HG02623 (cell line): ENCODE measurements around the gene RFK.
A peak's percentile ranks its signal among the peaks of the same experiment; 100 is the strongest.
"Not testable (repeated sequence)": the region's sequence is repeated elsewhere in the genome, so short reads cannot be mapped to it uniquely, and the experiment has no call there.

Source experiments
- ATAC-seq: cut with Tn5 transposase; IDR thresholded peaks from one replicate; pipeline ENCODE4 v1.9.1; 2021; ENCODE audit warnings: moderate library complexity; ENCODE audit not compliant: unreplicated experiment

Gene RFK

DNA sequence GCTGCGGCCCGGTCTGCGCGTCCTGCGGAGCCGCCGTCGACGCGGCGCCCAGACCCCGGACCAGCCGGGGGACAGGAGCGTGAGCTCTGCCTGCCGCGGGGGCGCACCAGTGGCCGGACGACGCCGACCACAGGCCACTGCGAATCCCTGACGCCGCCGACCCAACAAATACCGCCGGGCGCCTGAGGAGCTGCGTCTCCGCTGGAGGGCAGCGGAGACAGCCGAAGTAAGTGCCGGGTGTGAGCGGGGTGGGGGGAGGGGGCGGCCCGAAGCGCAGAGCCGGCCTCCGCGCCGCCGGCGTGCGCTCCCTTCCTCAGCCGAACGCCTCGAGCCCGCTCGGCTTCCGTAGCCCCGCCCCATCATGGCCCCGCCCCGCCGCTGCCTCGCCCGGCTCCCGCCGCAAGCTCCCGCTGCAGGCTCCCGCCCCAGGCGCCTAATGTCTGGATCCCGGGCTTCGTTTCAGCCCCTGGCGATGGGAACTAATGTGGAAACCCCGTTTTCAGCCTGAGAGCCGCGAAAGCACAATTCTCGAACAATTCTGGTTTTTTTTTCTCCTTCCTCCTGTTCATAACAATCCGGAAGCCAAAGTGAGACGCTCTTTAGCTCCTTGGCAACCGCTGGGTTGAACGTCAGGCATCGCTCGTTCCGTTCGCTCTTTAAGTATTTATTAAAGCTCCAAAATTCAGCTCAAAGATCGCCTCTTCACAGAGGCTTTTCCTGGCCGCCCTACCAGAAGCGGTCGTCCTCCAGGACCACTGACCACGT, at the start of gene RFK:
Gene RFK, minus strand, starts transcription at position 232 of the 765 bp plus-strand sequence. CDS start 255 bp downstream, outside the sequence.
- peak; percentile 62 for ATAC-seq

DNA sequence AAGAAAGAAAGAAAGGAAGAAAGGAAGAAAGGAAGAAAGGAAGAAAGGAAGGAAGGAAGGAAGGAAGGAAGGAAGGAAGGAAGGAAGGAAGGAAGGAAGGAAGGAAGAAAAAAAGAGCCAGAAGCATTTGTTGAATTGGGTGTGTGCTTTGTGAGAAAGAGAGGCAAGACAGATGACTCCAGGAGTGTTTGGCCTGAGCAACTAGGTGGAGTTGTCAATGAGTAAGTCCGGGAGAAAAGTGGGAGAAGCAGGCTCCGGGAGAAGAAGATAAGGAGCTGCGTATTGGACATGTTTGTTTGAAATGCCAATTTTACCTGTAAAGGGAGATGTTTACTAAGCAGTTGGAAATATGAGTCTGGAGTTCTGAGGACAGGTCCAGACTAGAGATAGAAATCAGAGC, 49.7 kb upstream of the RFK start:
- ATAC-seq: no peak

DNA sequence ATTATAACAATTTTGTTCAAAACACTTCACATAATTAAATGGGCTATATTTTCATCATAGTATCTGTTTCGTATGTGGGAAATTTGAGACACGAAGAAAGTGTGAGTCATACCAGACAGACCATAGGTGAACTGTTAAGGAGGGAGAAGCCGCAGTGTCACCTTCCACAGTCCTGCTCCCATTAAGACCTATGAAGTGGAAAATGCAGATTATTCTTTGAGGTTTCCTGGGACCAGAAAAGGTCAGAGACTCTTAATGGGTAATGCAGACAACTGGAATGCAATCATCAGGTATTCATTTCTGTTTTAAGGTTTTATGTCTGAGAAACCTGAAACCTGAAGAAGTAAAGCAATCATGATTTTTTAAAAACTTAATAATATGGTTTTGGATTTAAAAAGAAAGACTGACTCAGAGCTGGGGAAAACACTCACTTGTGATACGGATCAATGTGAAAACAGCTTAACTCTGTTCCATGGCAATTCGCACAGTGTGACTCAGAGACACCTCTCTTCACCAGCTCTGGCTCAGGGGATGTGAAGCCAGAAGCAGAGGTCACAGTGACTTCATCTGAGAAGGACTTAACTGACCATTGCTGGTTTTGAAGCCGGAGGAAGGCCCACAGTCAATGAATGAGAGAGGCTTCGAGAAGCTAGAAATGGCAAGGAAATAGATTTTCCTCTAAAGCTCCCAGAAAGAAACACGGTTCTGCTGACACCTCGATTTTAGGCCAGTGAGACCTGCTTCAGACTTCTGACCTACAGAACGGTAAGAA, 47.5 kb upstream of the RFK start:
- peak; percentile 46 for ATAC-seq

DNA sequence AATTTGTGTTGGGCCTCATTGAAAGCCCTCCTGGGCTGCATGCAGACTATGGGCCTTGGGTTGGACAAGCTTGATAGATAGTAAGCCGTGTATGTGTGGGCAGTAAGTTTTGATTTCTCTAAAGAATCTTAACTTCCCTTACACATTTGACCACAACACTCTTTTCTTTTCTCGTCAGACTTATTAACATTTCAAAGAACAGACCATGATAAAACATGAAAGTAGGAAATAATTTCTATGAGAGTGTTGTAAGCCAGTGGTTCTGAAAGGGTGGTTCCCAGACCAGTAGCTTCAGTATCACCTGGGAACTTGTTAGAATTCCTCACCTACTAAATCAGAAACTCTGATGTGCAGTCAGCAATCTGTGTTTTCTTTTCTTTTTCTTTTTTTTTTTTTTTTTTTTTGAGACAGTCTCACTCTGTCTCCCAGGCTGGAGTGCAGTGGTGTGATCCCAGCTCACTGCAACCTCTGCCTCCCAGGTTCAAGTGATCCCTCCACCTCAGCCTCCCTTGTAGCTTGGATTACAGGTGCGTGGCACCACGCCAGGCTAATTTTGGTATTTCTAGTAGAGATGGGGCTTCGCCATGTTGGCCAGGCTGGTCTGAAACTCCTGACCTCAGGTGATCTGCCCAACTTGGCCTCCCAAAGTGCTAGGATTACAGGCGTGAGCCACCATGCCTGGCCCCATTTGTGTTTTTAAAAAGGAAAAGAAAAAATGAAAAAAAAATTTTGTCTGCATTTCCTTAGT, 44.8 kb upstream of the RFK start:
- ATAC-seq: peak; percentile 58

DNA sequence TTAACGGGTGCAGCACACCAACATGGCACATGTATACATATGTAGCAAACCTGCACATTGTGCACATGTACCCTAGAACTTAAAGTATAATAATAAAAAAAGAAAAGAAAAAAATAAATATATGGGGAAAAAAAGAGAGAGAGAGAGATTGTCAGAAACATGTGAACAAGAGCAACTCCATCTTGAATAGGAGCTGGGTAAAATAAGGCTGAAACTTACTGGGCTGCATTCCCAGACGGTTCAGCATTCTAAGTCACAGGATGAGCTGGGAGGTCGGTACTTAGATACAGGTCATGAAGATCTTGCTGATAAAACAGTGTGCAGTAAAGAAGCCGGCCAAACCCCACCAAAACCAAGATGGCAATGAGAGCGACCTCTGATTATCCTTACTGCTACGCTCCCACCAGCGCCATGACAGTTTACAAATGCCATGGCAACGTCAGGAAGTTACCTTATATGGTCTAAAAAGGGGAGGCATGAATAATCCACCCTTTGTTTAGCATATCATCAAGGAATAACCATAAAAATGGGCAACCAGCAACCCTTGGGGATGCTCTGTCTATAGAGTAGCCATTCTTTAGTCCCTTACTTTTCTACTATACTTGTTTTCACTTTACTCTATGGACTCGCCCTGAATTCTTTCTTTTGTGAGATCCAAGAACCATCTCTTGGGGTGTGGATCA, 42.9 kb upstream of the RFK start:
- ATAC-seq: not testable (repeated sequence)

DNA sequence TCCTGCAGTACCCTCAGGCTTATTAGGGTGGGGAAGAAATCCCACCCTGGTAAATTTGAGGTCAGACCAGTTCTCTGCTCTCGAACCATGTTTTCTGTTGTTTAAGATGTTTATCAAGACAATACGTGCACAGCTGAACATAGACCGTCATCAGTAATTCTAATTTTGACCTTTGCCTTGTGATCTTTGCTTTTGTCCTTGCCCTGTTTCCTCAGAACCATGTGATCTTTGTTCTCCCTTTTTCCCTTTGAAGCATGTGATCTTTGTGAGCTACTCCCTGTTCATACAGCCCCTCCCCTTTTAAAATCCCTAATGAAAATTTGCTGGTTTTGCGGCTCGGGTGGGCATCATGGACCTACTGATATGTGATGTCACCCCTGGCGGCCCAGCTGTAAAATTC, 40.7 kb upstream of the RFK start:
- ATAC-seq: not testable (repeated sequence)

DNA sequence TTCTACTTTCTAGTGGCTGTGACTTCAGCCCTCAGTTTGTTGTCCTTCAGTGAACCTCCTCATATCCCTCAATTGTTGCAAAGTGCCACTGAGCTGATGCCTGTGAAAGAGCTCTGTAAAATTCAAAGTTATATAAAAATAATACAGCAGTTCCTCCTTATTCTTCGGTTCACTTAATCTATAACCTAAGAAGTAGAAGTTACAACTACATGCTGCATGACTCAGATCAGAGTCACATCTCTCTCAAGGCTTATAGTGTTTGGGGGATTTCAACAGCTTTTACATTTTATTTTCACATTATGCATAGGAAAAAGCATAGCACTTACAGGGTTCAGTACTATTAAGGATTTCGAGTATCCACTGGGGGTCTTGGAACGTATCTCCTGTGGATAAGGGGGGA, 39.6 kb upstream of the RFK start:
- no peak for ATAC-seq

DNA sequence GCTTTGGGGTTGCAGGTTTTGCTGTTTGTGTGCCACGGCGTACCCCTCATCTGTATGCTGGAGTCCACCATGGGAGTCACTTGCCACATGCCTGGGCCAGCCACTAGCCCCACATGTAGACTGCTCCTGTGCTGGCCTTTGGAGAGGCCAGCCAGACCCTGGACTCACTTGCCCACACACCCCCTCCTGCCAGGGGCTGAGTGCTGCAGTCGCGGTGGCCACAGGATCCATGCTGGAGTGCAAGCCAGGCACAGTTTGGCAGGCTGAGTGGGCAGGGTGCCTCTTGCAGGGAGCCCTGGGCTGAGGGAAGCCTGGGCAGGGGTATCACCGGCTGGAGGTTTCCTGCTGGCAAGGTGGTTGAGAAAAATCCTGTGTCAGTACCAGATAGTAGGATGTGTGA, 39.2 kb upstream of the RFK start:
- ATAC-seq: no peak

DNA sequence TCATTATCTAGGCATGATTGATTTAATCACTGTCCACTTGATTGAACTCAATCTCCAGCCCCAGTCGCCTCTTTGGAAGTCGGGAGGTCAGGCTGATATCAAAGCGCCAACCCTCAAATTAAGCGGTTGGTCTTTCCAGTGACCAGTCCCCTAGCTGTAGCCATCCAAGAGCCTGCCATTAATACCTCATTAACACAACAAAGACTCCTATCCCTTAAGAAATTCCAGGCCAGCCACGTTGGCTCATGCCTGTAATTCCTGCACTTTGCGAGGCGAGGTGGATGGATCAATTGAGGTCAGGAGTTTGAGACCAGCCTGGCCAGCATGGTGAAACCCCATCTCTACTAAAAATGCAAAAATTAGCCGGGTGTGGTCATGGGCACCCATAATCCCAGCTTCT, 37.4 kb upstream of the RFK start:
- ATAC-seq: no peak

DNA sequence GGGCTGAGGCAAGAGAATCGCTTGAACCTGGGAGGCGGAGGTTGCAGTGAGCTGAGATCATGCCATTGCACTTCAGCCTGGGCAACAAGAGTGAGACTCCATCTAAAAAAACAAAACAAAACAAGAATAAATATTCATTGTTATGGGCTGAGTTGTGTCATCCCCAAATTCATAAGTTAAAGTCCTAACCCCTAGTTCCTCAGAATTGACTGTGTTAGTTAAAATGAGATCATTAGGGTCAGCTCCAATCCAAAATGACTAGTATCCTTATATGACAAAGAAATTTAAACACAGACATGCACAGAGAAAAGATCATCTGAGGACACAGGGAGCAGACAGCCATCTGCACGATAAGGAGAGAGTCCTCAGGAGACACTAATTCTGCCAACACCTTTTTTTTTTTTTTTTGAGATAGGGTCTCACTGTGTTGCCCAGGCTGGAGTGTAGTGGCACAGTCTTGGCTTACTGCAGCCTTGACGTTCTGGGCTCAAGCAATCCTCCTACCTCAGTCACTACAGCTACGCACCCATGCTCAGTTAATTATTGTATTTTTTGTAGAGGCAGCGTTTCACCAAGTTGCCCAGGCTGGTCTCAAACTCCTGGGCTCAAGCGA, 32.7 kb upstream of the RFK start:
- no peak for ATAC-seq

DNA sequence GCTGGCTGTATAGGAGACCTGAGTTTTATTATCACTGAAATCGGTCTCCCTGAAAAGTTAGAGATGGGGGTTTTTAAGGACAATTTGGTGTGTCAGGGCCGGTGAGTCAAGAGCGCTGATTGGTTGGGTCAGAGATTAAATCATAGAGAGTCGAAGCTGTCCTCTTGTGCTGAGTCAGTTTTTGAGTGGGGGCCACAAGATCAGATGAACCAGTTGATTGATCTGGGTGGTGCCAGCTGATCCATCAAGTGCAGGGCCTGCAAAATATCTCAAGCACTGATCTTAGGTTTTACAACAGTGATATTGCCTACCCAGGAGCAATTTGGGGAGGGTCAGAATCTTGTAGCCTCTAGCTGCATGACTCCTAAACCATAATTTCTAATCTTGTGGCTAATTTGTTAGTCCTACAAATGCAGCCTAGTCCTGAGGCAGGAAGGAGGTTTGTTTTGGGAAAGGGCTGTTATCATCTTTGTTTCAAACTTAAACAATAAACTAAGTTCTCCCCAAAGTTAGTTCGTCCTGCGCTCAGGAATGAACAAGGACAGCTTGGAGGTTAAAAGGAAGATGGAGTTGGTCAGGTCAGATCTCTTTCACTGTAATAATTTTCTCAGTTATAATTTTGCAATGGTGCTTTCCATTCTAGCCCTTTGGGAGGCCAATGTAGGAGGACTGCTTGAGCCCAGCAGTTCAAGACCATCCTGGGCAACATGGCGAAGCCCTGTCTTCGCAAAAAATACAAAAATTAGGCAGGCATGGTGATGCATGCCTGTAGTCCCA, 31.6 kb upstream of the RFK start:
- no peak for ATAC-seq

DNA sequence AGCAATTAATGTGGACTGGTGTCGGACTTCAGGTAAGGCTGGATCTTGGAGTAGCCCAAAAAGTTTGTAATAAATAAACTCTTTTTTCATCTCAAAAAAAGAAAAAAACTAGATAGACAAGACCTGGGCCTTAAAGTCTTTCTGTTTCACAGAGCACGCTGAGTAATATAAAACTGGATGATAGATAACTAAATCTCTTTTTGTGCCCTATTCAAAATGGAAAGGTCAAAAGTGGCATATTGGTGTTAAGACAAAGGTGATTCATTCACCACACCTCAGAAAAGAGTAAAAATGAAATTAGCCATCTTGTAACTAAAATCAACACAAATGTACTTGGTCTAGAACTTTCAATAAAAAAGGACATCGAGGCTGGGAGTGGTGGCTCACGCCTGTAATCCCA, 30.3 kb upstream of the RFK start:
- no peak for ATAC-seq

DNA sequence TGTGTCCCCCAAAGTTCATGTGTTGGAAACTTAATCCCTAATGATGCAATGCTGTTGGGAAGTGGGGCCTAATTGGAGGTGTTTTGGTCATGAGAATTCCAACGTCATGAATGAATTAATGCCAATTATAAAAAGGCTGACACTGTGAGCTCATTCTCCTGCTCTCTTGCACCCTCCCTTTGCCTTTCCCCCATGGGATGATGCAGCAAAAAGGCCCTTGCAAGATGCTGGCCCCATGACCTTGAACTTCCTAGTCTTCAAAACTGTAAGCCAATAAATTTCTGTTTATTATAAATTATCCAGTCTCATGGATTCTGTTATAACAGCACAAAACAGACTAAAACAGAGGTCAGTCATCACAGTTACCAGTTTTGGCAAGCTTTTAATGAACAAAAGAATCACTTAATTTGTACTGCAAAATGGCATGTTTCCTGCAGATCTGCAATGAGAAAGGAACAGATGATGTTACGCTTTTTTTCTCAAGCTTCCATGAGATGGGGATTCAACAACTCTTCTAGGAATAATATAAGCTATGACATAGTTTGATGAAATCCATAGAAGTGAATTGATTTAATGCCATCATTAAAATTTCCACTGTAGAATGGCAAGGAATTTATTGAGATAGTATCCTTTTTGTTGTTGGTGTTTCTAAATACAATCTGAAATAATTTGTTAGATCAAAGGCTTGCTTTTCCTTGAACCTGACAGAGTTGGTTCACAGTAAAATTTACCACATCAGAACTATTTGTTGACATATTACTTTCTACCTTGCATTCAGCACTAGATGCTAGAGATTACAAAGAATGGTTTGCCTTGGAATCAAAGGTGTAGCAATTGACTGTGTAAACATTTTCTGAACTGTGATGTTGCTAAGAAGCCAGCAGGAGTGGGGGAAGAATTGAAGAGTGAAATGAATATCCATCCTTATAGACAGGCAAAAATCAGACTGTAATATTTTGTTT, 29.3 kb upstream of the RFK start:
- ATAC-seq: no peak

DNA sequence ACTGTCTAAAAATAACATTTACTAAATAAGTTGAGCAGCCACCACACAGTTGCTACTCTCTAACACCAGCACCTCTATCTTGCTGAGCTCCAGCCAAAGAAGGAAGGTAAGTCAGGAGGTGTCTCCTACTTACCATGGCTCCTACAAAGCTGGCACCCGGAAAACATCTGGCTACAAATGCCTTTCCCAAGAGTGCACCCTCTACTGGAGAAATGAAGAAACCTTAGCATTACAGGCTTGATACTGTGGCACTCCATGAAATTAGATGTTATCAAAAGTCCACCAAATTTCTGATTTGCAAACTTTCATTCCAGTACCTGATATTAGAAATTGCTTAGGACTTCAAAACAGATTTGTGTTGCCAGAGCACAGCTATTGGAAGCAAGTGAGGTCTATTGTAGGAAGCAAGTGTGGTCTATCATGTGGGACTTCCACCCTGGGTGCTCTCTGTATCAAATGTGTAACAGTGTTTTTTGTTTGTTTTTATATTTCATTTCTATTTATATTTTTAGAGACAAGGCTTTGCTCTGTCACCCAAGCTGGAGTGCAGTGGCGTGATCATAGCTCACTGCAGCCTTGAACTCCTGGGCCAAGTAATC, 25.7 kb upstream of the RFK start:
- no peak for ATAC-seq

DNA sequence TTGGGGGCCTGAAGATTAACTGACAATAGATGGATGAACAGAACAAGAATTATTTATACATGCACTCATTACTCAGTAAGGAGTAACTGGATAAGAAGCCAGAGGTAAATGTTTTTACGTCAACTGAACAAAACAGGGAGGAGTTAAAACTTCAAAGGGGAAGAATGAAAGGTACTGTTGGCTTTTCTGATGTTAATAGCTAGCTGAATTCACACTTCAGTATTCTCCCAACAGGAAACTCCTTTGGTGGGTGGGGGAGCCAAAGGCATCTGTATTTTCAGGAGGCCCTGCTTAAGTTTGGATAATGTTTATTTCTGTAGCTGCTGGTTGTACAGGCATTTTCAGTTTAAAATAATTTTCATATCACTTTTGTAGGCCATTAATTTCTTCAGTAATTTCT, 23.2 kb upstream of the RFK start:
- ATAC-seq: no peak

DNA sequence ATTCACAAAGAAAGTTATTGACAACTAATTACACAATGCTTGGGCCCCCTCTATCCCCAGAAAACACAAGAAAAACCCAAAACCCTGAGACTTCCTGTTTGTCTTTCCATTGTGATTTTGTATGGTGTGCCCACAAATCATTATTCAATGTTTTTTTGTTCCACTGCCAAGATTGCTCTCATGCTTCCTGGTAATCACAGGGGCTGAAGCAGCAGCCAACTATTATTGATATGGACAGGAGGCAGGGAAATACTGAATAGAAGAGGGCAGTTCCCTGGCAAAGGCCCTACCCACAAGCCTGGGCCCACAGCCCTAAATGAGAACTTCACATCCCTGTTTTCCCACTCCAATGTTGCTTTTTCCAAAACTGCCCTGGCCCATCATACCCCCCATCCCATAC, 21.5 kb upstream of the RFK start:
- ATAC-seq: no peak

DNA sequence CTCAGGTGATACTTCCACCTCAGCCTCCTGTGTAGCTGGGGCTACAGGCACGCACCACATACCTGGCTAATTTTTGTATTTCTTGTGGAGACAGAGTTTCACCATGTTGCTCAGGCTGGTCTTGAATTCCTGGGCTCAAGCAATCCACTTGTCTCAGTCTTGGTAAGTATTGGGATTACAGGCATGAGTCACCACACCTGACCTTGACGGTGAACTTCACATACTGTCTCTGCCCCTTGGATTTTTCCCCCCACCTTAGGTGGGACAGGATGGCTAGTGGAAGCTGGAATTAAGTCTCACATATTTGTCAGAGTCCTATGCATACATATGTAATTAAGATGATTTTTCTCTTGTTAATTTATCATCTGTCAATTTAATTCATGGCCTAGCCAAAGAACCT, 20.9 kb upstream of the RFK start:
- ATAC-seq: no peak

DNA sequence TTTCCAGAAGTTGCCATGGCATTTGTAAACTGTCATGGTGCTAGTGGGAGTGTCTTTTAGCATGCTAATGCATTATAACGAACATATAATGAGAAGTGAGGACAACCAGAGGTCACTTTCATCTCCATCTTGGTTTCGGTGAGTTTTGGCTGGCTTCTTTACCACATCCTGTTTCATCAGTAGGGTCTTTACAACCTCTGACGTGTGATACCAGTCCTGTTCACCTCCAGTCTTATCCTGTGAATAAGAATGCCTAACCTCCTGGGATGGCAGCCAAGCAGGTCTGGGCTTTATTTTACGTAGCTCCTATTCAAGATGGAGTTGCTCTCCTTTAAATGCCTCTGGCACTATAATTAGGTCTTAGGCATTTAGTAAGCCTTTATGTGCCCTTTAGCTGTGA, 20.4 kb upstream of the RFK start:
- peak; percentile 65 for ATAC-seq
